DND-41 (cell line): Measurements from ENCODE around the gene NLGN2.

Experiments
- CTCF ChIP-seq: IDR thresholded peaks from 2 replicates; pipeline ENCODE4 v1.5.1; 2012; ENCODE audit warnings: borderline replicate concordance, low read length, moderate library complexity, mild to moderate bottlenecking; ENCODE audit not compliant: poor library complexity, severe bottlenecking; ENCODE audit errors: extremely low read depth
- EZH2 ChIP-seq: IDR thresholded peaks from 3 replicates; pipeline ENCODE4 v1.6.1; 2012; ENCODE audit warnings: borderline replicate concordance, low read depth, mild to moderate bottlenecking, moderate library complexity, low read length, inconsistent platforms; ENCODE audit not compliant: severe bottlenecking

DNA sequence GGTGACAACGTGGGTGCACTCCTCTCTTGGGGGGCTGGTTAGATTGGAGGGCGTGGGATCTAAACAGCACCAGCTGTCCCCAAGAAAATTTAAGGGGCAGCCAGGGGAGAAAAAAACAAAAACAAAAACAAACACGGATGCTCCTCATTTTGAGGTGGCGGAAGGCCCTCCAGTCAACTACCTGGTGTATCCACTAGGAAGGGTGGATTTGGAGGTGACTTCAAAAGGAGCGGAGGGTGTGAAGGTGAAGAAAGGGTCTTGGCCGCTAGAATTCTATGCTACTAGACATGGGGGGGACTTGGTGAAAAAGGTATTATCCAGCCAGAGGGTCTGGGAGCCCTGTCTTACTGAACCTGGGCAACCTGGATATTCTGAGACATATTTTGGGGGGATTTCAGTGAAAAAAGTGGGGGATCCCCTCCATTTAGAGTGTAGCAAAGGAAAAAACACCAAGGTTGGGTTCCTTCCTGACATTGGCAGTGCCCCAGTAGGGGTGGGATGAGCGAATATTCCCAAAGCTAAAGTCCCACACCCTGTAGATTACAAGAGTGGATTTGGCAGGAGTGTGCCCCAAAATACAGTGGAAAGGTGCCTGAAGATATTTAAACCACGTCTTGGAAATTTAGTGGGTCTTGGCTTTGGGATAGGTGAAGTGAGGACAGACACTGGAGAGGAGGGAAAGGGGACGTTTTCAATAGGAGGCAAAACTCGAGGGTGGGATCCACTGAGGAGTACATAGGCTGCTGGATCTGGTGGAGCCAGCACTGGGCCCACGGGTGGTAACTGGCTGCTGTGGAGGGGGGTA lies 31.2 kb downstream of the NLGN2 start:
- TF ChIP-seq CTCF (no peak), EZH2 (no peak)
